ENCODE data around the gene TXN2. TPM values are rescaled to one million over a fixed set of nuclear protein-coding genes. Genes with fewer than 3 reads are reported as not detected.

Gene TXN2
- total and polyA plus RNA-seq, 2 donors (not counting 1 experiment from before 2014, with no cell fraction given) = 39.6 to 54.6 TPM

DNA sequence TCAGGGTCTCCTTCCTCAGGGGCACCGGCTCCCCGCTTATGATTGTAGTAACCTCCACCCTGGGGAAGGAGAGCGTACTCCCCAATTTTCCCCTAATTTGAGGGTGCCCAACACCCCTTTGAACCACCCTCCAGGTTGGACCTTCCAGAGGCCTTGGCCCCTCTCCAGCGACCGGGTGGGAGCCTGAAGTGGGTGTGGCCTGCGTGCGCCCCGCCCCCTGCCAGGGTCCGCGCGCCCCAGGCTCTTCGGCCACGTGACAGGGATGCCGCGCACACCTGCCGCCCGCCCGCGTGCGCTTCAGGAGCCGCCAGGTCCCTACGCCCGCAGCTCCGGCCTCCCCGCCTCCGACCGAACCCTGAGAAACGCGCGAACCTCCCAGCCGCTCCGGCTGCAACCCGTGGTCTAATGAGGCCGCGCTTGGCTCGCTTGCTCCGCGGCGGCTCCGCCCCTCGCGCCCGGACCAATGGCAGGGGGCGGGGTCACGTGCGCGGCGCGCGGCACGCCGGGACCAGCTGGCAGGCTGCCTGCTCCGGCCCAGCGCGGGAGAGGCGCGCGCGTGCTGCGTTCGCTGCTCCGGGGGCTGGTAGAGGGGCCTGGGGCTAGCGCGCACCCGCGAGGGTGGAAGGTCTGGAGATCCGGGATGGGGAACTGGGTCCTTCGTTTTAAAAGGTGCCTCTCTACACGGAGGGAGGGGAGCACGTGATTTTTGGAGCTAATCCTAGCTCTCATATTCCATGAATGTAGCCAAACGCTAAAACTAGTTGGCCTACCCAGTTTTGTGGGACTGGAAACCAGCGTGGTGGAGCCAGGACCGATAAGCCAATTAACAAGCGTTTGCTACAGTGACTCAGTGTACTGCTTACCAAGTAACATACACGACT lies 25.4 kb upstream of the TXN2 start, which contains the start of gene FOXRED2:
TSS of gene FOXRED2 (minus strand) at position 404 of the 881 bp plus-strand sequence. CDS start 618 bp downstream, outside the sequence.
- POLR2A ChIA-PET = interaction anchor here (0.9 to 1.9 kb wide), 6 partner anchors 10 to 25 kb away, joined by 3 to 12 read pairs (median 4); partner anchors contain the start of gene EIF3D
- H3K27me3 Mint-ChIP-seq = no peaks in the 10 kb centered on the region
- TF ChIP-seq EZH2 (IDR thresholded peaks at IDR 0.05; ENCODE audit: borderline replicate concordance, insufficient read depth, low read depth, low read length, poor library complexity, severe bottlenecking) = no peak
- TF ChIP-seq, protein P1, sequence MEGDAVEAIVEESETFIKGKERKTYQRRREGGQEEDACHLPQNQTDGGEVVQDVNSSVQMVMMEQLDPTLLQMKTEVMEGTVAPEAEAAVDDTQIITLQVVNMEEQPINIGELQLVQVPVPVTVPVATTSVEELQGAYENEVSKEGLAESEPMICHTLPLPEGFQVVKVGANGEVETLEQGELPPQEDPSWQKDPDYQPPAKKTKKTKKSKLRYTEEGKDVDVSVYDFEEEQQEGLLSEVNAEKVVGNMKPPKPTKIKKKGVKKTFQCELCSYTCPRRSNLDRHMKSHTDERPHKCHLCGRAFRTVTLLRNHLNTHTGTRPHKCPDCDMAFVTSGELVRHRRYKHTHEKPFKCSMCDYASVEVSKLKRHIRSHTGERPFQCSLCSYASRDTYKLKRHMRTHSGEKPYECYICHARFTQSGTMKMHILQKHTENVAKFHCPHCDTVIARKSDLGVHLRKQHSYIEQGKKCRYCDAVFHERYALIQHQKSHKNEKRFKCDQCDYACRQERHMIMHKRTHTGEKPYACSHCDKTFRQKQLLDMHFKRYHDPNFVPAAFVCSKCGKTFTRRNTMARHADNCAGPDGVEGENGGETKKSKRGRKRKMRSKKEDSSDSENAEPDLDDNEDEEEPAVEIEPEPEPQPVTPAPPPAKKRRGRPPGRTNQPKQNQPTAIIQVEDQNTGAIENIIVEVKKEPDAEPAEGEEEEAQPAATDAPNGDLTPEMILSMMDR (IDR thresholded peaks at IDR 0.05) = no peak
- intact Hi-C loops (cut with micrococcal nuclease) = loop anchor here (1.0 to 2.0 kb wide), 2 partner anchors 22 to 26 kb away; partner anchors contain the start of genes EIF3D and TXN2
- WGBS (ENCODE audit: insufficient coverage) = 5% methylated on average over 70 of the region's 75 CpGs
- Histone ChIP-seq H2AFZ (ENCODE audit: insufficient read depth, low read depth, low read length, poor library complexity, severe bottlenecking) (peak within 1 kb of the TSS; percentile 71), H3K4me1 (ENCODE audit: control insufficient read depth in 2 of 2, insufficient read depth in 2 of 2, low read length in 2 of 2) (peaks cover 10 to 13% of the 10 kb centered on the region in 2 donors), H3K9ac (ENCODE audit: low read length) (peak within 1 kb of the TSS; percentile 74), H3K27me3 (replicated peaks in 1 of 4; ENCODE audit: control extremely low read depth in 1 of 4, control insufficient read depth in 3 of 4, insufficient read depth in 4 of 4, low read length in 3 of 4) (no peaks in the 10 kb centered on the region), H4K20me1 (ENCODE audit: control insufficient read depth, insufficient read depth, low read length, poor library complexity, severe bottlenecking) (no peaks in the 10 kb centered on the region), H3K4me2 (replicated peaks; ENCODE audit: low read depth, low read length, poor library complexity, severe bottlenecking) (peak within 1 kb of the TSS; percentile 92), H3K9me3 (ENCODE audit: control extremely low read depth in 1 of 3, control insufficient read depth in 2 of 3, insufficient read depth in 1 of 3, low read length in 2 of 3) (peaks cover 0 to 10% (median 0%) of the 10 kb centered on the region in 3 donors), H3K79me2 (ENCODE audit: control insufficient read depth, insufficient read depth, low read length) (no peaks in the 10 kb centered on the region), H3K36me3 (replicated peaks in 1 of 2; ENCODE audit: control extremely low read depth in 1 of 2, control insufficient read depth in 1 of 2, extremely low read depth in 1 of 2, insufficient read depth in 2 of 2, low read length in 1 of 2) (peaks cover 2 to 19% of the 10 kb centered on the region in 2 experiments), H3K27ac (ENCODE audit: low read length in 2 of 2) (peak within 1 kb of the TSS; percentile 43 to 68), H3K4me3 (ENCODE audit: control extremely low read depth in 1 of 5, extremely low read depth in 1 of 5, insufficient read depth in 1 of 5, low read depth in 2 of 5, low read length in 4 of 5) (peak within 1 kb of the TSS; percentile 26 to 80 (median 59))
- CTCF ChIA-PET = interaction anchor here (0.8 to 1.8 kb wide), 6 partner anchors 14 to 205 kb away, joined by 3 to 5 read pairs (median 4); no protein-coding TSS in a partner anchor
- peak within 1 kb of the TSS; percentile 77 for H3K4me3 Mint-ChIP-seq
- H3K4me1 Mint-ChIP-seq = peaks cover 11% of the 10 kb centered on the region
- ATAC-seq (ENCODE audit: low read depth) (peak; percentile 98), DNase-seq (peak; percentile 92)
- no peaks in the 10 kb centered on the region for H3K9me3 Mint-ChIP-seq (ENCODE audit: insufficient read depth)
- peak within 1 kb of the TSS; percentile 56 for H3K27ac Mint-ChIP-seq

Measured in B cell (primary cell).